Measurements from ENCODE around the gene S100A13. TPM values are rescaled to one million over a fixed set of nuclear protein-coding genes. Genes with fewer than 3 reads are reported as not detected.

The S100A13 gene
- total RNA-seq, 1 donor from 2014 or later: 126 TPM

DNA sequence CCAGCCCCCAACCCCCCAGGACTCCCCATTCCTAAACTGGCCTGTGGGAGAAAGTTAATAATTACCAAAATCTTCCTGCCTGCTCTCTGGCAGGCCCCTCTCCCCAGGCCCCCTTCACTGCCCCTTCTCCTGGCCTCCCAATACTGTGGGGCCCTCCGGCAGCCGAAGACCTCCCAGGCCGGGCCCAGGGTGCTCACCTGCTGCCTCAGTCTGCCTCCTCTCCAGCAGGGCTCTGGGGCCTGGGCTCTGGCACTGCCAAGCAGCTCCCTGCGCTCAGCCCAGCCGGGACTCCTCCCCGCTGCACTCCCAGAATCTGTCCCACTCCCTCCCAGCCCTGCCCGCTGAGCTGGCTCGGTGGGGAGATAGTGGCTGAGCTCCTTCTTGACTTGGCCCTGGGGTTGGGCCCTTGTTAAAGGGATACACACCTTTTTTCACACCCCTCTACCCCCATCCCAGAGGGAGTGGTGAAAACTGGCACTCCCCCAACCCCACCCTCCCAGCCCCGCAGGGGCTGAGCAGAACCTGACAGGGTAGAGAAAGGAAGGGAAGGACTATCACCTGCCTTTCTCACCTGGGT lies 14.5 kb downstream of the S100A13 start, which contains the start of gene S100A16:
Gene S100A16, minus strand, starts transcription at position 383 of the 577 bp plus-strand sequence. CDS start 4,986 bp downstream, outside the sequence.
- H3K4me1 Mint-ChIP-seq (ENCODE audit: unreplicated experiment): peaks cover 69% of the 10 kb centered on the region
- no peaks in the 10 kb centered on the region for H3K27me3 Mint-ChIP-seq (ENCODE audit: unreplicated experiment)
- peak; percentile 88 for DNase-seq (ENCODE audit: extremely low spot score, unreplicated experiment)
- peak within 1 kb of the TSS; percentile 95 for H3K27ac Mint-ChIP-seq (ENCODE audit: unreplicated experiment)
- peak within 1 kb of the TSS; percentile 90 for H3K4me3 Mint-ChIP-seq (ENCODE audit: unreplicated experiment)
- no peaks in the 10 kb centered on the region for H3K36me3 Mint-ChIP-seq (ENCODE audit: unreplicated experiment)
- no peaks in the 10 kb centered on the region for H3K9me3 Mint-ChIP-seq (ENCODE audit: unreplicated experiment)
- TF ChIP-seq, protein P1, sequence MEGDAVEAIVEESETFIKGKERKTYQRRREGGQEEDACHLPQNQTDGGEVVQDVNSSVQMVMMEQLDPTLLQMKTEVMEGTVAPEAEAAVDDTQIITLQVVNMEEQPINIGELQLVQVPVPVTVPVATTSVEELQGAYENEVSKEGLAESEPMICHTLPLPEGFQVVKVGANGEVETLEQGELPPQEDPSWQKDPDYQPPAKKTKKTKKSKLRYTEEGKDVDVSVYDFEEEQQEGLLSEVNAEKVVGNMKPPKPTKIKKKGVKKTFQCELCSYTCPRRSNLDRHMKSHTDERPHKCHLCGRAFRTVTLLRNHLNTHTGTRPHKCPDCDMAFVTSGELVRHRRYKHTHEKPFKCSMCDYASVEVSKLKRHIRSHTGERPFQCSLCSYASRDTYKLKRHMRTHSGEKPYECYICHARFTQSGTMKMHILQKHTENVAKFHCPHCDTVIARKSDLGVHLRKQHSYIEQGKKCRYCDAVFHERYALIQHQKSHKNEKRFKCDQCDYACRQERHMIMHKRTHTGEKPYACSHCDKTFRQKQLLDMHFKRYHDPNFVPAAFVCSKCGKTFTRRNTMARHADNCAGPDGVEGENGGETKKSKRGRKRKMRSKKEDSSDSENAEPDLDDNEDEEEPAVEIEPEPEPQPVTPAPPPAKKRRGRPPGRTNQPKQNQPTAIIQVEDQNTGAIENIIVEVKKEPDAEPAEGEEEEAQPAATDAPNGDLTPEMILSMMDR (IDR thresholded peaks at IDR 0.05): no peak

DNA sequence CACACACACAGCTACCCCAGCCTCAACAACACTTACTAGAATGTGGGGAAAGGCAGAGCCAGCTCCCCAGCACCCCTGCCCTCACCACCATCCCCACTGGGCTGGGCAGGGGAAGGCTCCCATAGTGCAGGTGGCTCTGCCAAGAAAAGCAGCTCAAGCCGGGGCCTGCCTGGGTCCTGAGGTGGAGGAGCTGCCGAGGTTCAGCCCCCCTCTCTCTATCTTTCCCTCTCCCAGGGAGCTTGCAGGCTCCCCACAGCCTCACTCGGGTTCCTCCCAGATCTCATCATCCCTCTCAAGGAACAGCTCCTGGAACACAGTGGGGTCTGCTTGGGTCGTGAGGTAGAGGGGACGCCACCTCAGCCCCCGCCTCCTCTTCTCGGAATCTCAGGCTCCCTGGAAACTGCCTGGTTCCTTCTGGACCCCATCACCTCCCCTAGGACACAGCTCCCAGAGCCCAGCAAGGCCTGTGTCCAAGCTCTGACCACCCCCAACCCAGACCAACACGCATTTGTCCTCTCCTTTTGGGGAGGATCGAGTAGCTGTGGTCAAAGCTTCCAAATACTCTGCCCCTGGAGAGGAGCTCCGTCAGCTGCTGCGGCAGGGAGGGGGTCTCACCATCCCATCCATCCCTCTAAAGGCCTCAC lies 15.1 kb downstream of the S100A13 start:
- TF ChIP-seq, protein P1 (IDR thresholded peaks at IDR 0.05): no peak
- H3K4me1 Mint-ChIP-seq (ENCODE audit: unreplicated experiment): peaks cover 65% of the 10 kb centered on the region

DNA sequence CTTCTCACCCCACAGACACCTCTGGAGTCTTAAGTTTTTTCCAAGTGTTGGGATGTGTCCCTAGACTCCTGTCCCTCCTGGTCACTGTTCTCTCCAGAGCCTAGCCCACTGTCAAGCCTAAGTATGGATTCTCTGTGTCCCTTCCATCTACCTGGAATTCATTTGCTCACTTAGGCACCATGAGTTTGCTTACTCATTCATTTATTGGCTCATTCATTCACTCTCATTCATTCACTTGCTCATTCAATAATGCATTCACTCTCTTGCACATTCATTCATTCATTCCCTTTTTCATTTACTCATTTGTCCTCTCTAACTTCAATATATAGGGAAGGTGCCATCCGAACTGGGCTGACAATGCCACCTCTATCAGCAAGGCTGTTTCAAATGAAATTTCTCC lies 15.9 kb downstream of the S100A13 start:
- Mint-ChIP-seq H3K4me1 (ENCODE audit: unreplicated experiment) (peaks cover 62% of the 10 kb centered on the region), H3K4me3 (ENCODE audit: unreplicated experiment) (peak overlapping the region; percentile 90), H3K27ac (ENCODE audit: unreplicated experiment) (peak overlapping the region; percentile 95)

More for the DNA sequence above, 15.1 kb downstream of the S100A13 start:
- peak overlapping the region; percentile 95 for H3K27ac Mint-ChIP-seq (ENCODE audit: unreplicated experiment)
- H3K36me3 Mint-ChIP-seq (ENCODE audit: unreplicated experiment): no peaks in the 10 kb centered on the region
- no peak for DNase-seq (ENCODE audit: extremely low spot score, unreplicated experiment)
- peak overlapping the region; percentile 90 for H3K4me3 Mint-ChIP-seq (ENCODE audit: unreplicated experiment)
- no peaks in the 10 kb centered on the region for H3K27me3 Mint-ChIP-seq (ENCODE audit: unreplicated experiment)
- no peaks in the 10 kb centered on the region for H3K9me3 Mint-ChIP-seq (ENCODE audit: unreplicated experiment)

DNA sequence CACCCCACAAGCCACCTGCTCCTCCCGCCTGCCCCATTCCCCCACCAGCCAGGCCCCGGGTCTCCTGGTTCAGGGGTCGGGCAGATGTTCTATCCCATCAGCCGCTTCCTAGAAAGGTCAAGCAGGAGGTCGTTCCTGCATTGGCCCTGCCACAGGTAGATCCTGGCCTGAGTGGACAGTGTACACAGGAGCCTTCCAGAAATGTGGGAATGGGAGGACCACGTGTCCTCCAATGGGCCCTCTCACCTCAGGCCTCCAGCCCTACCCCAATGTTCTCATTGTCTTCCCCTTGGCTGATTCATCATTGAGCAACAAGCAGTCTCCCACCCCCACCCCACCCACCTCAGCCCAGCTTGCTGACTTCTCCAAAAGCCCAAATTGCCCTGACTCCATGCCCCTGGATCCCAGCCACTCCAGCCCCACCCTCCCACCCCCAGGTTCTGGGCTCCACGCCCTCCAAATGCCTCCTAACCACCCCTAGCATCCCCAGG lies 16.4 kb downstream of the S100A13 start:
- DNase-seq (ENCODE audit: extremely low spot score, unreplicated experiment): no peak
- Mint-ChIP-seq H3K36me3 (ENCODE audit: unreplicated experiment) (peaks cover 7% of the 10 kb centered on the region), H3K4me3 (ENCODE audit: unreplicated experiment) (peak overlapping the region; percentile 90), H3K4me1 (ENCODE audit: unreplicated experiment) (peaks cover 60% of the 10 kb centered on the region), H3K27me3 (ENCODE audit: unreplicated experiment) (no peaks in the 10 kb centered on the region), H3K9me3 (ENCODE audit: unreplicated experiment) (no peaks in the 10 kb centered on the region), H3K27ac (ENCODE audit: unreplicated experiment) (peak overlapping the region; percentile 99)
- TF ChIP-seq, protein P1 (IDR thresholded peaks at IDR 0.05): no peak

More for the DNA sequence above, 15.9 kb downstream of the S100A13 start:
- Mint-ChIP-seq H3K27me3 (ENCODE audit: unreplicated experiment) (no peaks in the 10 kb centered on the region), H3K9me3 (ENCODE audit: unreplicated experiment) (no peaks in the 10 kb centered on the region), H3K36me3 (ENCODE audit: unreplicated experiment) (peaks cover 7% of the 10 kb centered on the region)
- no peak for DNase-seq (ENCODE audit: extremely low spot score, unreplicated experiment)
- TF ChIP-seq, protein P1 (IDR thresholded peaks at IDR 0.05): no peak

DNA sequence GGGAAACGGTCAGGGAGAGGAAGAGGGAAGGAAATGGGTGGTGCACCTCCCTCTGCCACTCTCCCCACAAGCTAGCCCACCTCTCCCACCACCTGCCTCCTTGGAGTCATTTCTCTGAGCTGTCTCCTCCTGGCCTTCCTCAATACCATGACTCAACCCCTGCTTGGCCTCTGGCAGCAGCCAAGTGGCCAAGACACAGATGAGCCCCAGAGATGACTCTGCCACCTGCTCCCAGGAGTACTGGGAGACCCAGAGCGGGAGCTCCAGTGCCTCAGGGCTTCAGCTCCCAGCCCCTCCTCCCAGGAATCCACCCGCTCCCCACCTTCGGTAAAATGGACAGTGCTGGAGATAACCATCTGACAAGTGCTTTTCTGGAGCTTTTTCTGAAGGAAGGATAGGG lies 17.0 kb downstream of the S100A13 start:
- peak overlapping the region; percentile 99 for H3K27ac Mint-ChIP-seq (ENCODE audit: unreplicated experiment)
- H3K27me3 Mint-ChIP-seq (ENCODE audit: unreplicated experiment): no peaks in the 10 kb centered on the region
- peak overlapping the region; percentile 32 for H3K4me3 Mint-ChIP-seq (ENCODE audit: unreplicated experiment)
- TF ChIP-seq, protein P1 (IDR thresholded peaks at IDR 0.05): no peak
- H3K36me3 Mint-ChIP-seq (ENCODE audit: unreplicated experiment): peaks cover 7% of the 10 kb centered on the region
- DNase-seq (ENCODE audit: extremely low spot score, unreplicated experiment): no peak
- H3K9me3 Mint-ChIP-seq (ENCODE audit: unreplicated experiment): no peaks in the 10 kb centered on the region
- peaks cover 60% of the 10 kb centered on the region for H3K4me1 Mint-ChIP-seq (ENCODE audit: unreplicated experiment)

Data from osteocyte (in vitro differentiated cells).